Activated B cell treated with CpG ODN at 0.5 μM for 24 hours (primary cell): ENCODE results near the gene SERINC5. TPM values are rescaled to one million over a fixed set of nuclear protein-coding genes. Genes with fewer than 3 reads are reported as not detected.
"Not testable (repeated sequence)": the region's sequence is repeated elsewhere in the genome, so short reads cannot be mapped to it uniquely, and the experiment has no call there.

Source experiments
- ATAC-seq: fragments of 200-7000 bp; cut with Tn5 transposase; one replicate; pipeline ENCODE4 v1.10.0; 2021; ENCODE audit warnings: low read depth, mild to moderate bottlenecking, moderate library complexity
- CTCF ChIA-PET: fragments of 350-600 bp; sonication (Branson Sonifier 250); formaldehyde crosslinking; loops from one replicate; lab custom pipeline; 2021; ENCODE audit warnings: antibody characterized with exemption; lab: Charles Lee
- POLR2A ChIA-PET: fragments of 350-600 bp; sonication (Branson Sonifier 250); formaldehyde crosslinking; loops from one replicate; lab custom pipeline; 2021; ENCODE audit warnings: antibody characterized with exemption; lab: Charles Lee
- DNase-seq: peaks from one replicate; pipeline ENCODE4 v3.0.0; 2022
- H3K27ac Mint-ChIP-seq: one replicate; pipeline ENCODE4 v1.8.0; 2020; ENCODE audit warnings: mixed read lengths
- H3K27me3 Mint-ChIP-seq: one replicate; pipeline ENCODE4 v1.8.0; 2021; ENCODE audit warnings: mixed read lengths
- H3K36me3 Mint-ChIP-seq: one replicate; pipeline ENCODE4 v1.8.0; 2021; ENCODE audit warnings: low read depth, mixed read lengths
- H3K4me1 Mint-ChIP-seq: one replicate; pipeline ENCODE4 v1.8.0; 2021; ENCODE audit warnings: mixed read lengths
- H3K4me3 Mint-ChIP-seq: one replicate; pipeline ENCODE4 v1.8.0; 2020; ENCODE audit warnings: mild to moderate bottlenecking, mixed read lengths
- H3K9me3 Mint-ChIP-seq: one replicate; pipeline ENCODE4 v1.8.0; 2020; ENCODE audit warnings: mixed read lengths
- intact Hi-C: fragments of 100-400 bp; cut with micrococcal nuclease; formaldehyde crosslinking; loops from one replicate; pipeline ENCODE4 v1.15.1; 2024
- total RNA-seq: library from RNA; stranded (reverse); gene quantifications from 2 replicates; pipeline ENCODE4 v1.2.3, GENCODE V29; 2022
- TF ChIP-seq, protein P1 (sequence below): fragments of 200-600 bp; IDR thresholded peaks from one replicate; pipeline ENCODE4 v1.8.0; 2022; ENCODE audit warnings: antibody characterized with exemption, mild to moderate bottlenecking

The SERINC5 gene
- total RNA-seq, result 4.4 and 5.3 TPM in 2 replicates

DNA sequence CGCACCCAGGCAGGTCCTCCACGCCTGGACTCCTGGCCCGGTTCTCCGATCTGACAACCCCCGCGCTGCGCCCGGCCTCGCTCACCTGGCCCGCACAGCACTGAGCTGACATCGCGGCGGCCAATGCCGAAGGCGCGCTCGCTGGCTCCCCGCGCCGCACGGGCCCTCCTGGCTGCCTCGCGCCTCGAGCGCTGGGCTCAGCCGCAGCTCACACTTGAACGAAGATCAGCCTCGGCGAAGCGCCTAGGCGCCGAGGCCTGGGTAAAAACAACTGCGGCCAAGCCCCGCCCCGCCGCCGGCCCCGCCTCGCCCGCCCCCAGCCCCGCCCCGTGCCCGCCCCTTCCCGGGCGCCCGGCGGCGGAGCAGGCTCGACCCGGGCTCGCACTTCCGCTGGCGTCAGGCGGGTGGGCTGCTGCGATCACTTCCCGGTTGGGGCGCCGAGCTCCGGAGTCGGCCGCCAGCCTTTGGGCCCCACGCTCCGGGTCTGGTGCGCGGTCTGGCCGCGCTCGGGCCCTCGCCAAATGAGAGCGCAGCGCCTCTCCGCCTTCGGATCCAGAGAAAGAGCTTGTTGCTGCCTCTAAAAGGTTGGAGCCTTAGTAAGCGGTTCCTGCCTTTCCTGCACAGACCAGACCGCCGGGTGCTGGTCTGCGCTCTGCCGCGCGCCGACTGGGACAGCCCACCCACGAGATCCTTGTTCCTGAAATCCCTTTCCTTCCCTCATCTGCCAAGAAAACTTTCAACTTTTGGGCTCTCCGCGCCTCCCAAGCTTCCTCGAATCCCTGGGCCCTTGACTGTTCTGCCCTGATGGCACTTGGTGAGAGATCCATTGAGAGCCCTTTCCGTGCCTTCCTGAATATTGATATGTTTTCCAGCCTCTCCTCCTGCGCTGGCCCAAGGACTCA is at the start of gene SERINC5:
TSS of gene SERINC5 (minus strand) at position 238 of the 902 bp plus-strand sequence. CDS start at position 112, 126 bp downstream.
- TF ChIP-seq, protein P1, sequence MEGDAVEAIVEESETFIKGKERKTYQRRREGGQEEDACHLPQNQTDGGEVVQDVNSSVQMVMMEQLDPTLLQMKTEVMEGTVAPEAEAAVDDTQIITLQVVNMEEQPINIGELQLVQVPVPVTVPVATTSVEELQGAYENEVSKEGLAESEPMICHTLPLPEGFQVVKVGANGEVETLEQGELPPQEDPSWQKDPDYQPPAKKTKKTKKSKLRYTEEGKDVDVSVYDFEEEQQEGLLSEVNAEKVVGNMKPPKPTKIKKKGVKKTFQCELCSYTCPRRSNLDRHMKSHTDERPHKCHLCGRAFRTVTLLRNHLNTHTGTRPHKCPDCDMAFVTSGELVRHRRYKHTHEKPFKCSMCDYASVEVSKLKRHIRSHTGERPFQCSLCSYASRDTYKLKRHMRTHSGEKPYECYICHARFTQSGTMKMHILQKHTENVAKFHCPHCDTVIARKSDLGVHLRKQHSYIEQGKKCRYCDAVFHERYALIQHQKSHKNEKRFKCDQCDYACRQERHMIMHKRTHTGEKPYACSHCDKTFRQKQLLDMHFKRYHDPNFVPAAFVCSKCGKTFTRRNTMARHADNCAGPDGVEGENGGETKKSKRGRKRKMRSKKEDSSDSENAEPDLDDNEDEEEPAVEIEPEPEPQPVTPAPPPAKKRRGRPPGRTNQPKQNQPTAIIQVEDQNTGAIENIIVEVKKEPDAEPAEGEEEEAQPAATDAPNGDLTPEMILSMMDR, result no peak
- Mint-ChIP-seq H3K9me3 (peaks cover 5% of the 10 kb centered on the region), H3K27ac (peak within 1 kb of the TSS; percentile 95), H3K36me3 (peaks cover 5% of the 10 kb centered on the region), H3K4me1 (peaks cover 29% of the 10 kb centered on the region), H3K4me3 (peak within 1 kb of the TSS; percentile 96), H3K27me3 (no peaks in the 10 kb centered on the region)
- intact Hi-C loops, result loop anchor here (1.0 to 10.0 kb wide), 13 partner anchors 9 to 1271 kb away; partner anchors contain the start of genes ARSB, DHFR, FAM151B and HOMER1
- ATAC-seq, result peak; percentile 84
- POLR2A ChIA-PET, result interaction anchor here (0.6 to 4.2 kb wide), 33 partner anchors 9 to 1046 kb away, joined by 3 to 32 read pairs (median 5); partner anchors contain the start of genes DHFR, HOMER1, JMY and MSH3
- DNase-seq, result peak; percentile 75
- CTCF ChIA-PET, result interaction anchor here (1.2 to 2.5 kb wide), 2 partner anchors 10 to 164 kb away, joined by 3 to 8 read pairs; no protein-coding TSS in a partner anchor

DNA sequence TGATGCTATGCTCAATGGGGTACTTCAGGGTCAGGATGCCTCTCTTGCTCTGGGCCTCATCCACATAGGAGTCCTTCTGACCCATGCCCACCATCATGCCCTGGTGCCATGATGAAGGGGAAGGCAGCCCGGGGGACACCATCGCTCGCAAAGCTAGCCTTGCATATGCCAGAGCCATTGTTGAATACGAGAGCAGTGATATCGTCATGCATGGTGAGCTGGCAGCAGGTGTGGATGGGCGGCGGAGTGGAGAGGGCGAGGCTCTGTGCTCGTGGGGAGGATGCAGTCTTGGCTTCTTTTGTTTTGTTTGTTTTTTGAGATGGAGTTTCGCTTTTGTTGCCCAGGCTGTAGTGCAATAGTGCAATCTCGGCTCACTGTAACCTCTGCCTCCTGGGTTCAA is 46.8 kb upstream of the SERINC5 start:
- TF ChIP-seq, protein P1, result no peak
- DNase-seq, result no peak
- no peak overlapping the region for H3K4me3 Mint-ChIP-seq
- no peak for ATAC-seq
- intact Hi-C loops, result no loop called here
- no peak overlapping the region for H3K27ac Mint-ChIP-seq
- no peaks in the 10 kb centered on the region for H3K9me3 Mint-ChIP-seq
- no peaks in the 10 kb centered on the region for H3K36me3 Mint-ChIP-seq
- H3K4me1 Mint-ChIP-seq, result no peaks in the 10 kb centered on the region
- no peaks in the 10 kb centered on the region for H3K27me3 Mint-ChIP-seq
- CTCF ChIA-PET, result interaction anchor here (7.5 kb wide), 1 partner anchor 211 kb away, joined by 171 read pairs; no protein-coding TSS in a partner anchor
- POLR2A ChIA-PET, result no interaction called here

DNA sequence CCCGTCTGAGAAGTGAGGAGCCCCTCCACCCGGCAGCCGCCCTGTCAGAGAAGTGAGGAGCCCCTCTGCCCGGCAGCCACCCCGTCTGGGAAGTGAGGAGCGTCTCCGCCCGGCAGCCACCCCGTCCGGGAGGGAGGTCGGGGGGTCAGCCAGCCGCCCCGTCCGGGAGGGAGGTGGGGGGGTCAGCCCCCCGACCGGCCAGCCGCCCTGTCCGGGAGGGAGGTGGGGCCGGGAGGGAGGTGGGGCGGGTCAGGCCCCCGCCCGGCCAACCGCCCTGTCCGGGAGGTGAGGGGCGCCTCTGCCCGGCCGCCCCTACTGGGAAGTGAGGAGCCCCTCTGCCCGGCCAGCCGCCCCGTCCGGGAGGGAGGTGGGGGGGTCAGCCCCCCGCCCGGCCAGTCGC is 45.5 kb upstream of the SERINC5 start:
- intact Hi-C loops, H3K4me1 Mint-ChIP-seq, H3K27ac Mint-ChIP-seq, H3K27me3 Mint-ChIP-seq, H3K9me3 Mint-ChIP-seq, CTCF ChIA-PET, DNase-seq, H3K4me3 Mint-ChIP-seq, H3K36me3 Mint-ChIP-seq, ATAC-seq, POLR2A ChIA-PET: not testable (repeated sequence)

DNA sequence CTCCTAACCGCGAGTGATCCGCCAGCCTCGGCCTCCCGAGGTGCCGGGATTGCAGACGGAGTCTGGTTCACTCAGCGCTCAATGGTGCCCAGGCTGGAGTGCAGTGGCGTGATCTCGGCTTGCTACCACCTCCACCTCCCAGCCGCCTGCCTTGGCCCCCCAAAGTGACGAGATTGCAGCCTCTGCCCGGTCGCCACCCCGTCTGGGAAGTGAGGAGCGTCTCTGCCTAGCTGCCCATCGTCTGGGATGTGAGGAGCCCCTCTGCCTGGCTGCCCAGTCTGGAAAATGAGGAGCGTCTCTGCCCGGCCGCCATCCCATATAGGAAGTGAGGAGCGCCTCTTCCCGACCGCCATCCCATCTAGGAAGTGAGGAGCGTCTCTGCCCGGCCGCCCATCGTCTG is 44.9 kb upstream of the SERINC5 start:
- H3K4me3 Mint-ChIP-seq, DNase-seq, POLR2A ChIA-PET, CTCF ChIA-PET, H3K27me3 Mint-ChIP-seq, H3K36me3 Mint-ChIP-seq, ATAC-seq, H3K27ac Mint-ChIP-seq, intact Hi-C loops, H3K4me1 Mint-ChIP-seq, H3K9me3 Mint-ChIP-seq: not testable (repeated sequence)

DNA sequence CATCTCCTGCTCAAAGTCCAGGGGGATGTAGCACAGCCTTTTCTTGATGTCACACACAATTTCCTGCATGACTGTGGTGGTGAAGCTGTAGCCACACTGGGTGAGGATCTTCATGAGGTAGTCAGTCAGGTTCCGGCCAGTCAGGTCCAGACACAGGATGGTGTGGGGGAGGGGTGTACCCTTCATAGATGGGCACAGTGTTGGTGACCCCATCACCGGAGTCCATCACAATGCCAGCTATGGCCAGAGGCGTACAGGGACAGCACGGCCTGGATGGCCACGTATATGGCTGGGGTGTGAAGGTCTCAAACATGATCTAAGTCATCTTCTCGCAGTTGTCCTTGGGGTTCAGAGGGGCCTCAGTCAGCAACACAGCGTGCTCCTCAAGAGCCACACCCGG is 44.3 kb upstream of the SERINC5 start:
- H3K27ac Mint-ChIP-seq, result no peak overlapping the region
- ATAC-seq (no peak), DNase-seq (no peak)
- no peak overlapping the region for H3K4me3 Mint-ChIP-seq
- H3K9me3 Mint-ChIP-seq, result no peaks in the 10 kb centered on the region
- TF ChIP-seq, protein P1, result no peak
- no peaks in the 10 kb centered on the region for H3K36me3 Mint-ChIP-seq
- H3K27me3 Mint-ChIP-seq, result no peaks in the 10 kb centered on the region
- intact Hi-C loops, result no loop called here
- POLR2A ChIA-PET, result no interaction called here
- CTCF ChIA-PET, result no interaction called here
- H3K4me1 Mint-ChIP-seq, result no peaks in the 10 kb centered on the region

DNA sequence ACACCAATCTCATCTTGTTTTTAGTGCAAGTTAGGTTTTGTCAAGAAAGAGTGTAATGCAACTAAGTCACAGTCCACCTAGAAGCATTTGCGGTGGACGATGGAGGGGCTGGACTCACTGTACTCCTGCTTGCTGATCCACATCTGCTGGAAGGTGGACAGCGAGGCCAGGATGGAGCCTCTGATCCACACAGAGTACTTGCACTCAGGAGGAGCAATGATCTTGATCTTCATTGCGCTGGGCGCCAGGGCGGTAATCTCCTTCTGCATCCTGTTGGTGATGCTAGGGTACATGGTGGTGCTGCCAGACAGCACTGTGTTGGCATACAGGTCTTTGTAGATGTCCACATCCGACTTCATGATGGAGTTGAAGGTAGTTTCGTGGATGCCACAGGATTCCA is 43.8 kb upstream of the SERINC5 start:
- H3K27me3 Mint-ChIP-seq, result no peaks in the 10 kb centered on the region
- no peak overlapping the region for H3K27ac Mint-ChIP-seq
- TF ChIP-seq, protein P1, result no peak
- POLR2A ChIA-PET, result no interaction called here
- no peaks in the 10 kb centered on the region for H3K4me1 Mint-ChIP-seq
- DNase-seq, result no peak
- CTCF ChIA-PET, result no interaction called here
- no peaks in the 10 kb centered on the region for H3K36me3 Mint-ChIP-seq
- intact Hi-C loops, result no loop called here
- no peak overlapping the region for H3K4me3 Mint-ChIP-seq
- H3K9me3 Mint-ChIP-seq, result no peaks in the 10 kb centered on the region
- ATAC-seq, result no peak
